ENCODE measurements around the gene MRM1.
"Not testable (repeated sequence)": the region's sequence is repeated elsewhere in the genome, so short reads cannot be mapped to it uniquely, and the experiment has no call there.

The MRM1 gene

DNA sequence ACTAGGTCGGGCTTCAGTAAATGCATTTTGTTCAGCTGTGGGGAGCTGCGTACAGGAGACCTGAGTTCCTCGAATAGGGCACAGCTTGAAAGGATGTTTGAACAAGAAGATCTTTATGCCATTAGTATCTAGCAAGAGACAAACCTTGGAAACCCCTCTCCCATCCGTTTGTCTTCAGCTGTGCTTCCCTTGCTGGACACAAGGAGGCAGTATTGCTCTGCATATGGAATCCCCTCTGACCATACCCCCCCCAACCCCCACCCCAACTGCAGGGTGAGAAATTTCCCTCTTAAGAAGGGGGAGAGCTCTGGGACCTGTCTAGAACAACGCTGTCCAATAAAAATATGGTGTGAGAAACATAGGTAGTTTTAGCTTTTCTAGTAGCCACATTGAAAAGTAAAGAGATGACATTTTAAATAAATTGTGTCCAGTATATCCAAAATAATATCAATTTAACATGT lies 1.6 kb downstream of the MRM1 start:
- Histone ChIP-seq H3K36me3 (ENCODE audit: control insufficient read depth, low read depth, low read length) (peaks cover 4% of the 10 kb centered on the region), H3K4me1 (ENCODE audit: control insufficient read depth, low read depth, low read length) (peaks cover 14% of the 10 kb centered on the region), H3K27me3 (ENCODE audit: control insufficient read depth, insufficient read depth, low read length) (no peaks in the 10 kb centered on the region), H3K9me3 (ENCODE audit: control insufficient read depth, low read depth, low read length) (no peaks in the 10 kb centered on the region), H3K27ac (ENCODE audit: low read length) (no peak overlapping the region), H3K4me3 (ENCODE audit: low read length) (peak overlapping the region; percentile 93), H3K9ac (ENCODE audit: low read length) (peak overlapping the region; percentile 76)

DNA sequence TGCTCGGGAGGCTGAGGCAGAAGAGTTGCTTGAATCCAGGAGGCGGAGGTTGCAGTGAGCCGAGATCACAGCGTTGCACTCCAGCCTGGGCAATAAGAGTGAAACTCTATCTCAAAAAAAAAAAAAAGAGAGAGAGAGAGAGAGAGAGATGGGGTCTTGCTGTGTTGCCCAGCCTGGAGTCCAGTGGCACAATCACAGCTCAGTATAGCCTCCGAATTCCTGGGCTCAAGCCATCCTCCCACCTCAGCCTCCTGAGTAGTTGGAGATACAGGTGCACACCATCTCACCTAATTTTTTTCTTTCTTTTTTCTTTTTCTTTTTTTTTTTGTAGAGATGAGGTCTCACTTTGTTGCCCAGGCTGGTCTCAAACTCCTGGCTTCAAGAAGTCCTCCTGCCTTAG lies 3.6 kb downstream of the MRM1 start:
- peaks cover 14% of the 10 kb centered on the region for H3K4me1 ChIP-seq (ENCODE audit: control insufficient read depth, low read depth, low read length)
- not testable (repeated sequence) for H3K9me3 ChIP-seq (ENCODE audit: control insufficient read depth, low read depth, low read length); H3K4me3 ChIP-seq (ENCODE audit: low read length); H3K27ac ChIP-seq (ENCODE audit: low read length); H3K36me3 ChIP-seq (ENCODE audit: control insufficient read depth, low read depth, low read length); H3K27me3 ChIP-seq (ENCODE audit: control insufficient read depth, insufficient read depth, low read length); H3K9ac ChIP-seq (ENCODE audit: low read length)

DNA sequence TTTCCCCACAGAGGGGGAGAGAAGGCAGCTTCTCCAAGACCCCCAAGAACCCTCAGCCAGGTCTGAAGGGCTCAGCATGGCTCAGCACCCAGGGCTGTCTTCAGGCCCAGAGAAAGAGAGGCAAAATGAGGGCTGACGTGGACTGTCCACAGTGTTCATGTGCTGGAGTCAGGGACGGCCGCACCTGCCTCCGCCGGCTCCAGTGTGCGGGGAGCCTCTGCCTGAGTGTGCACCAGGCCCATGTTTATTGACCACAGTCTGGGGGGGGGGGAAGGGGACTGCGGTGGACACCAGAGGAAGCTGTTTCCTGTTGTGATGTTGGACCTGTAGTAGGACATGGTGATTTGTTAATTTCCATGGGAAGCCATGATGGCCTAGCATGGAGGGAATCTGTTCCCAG lies 6.9 kb downstream of the MRM1 start:
- H3K4me1 ChIP-seq (ENCODE audit: control insufficient read depth, low read depth, low read length) = peaks cover 10% of the 10 kb centered on the region
- no peaks in the 10 kb centered on the region for H3K9me3 ChIP-seq (ENCODE audit: control insufficient read depth, low read depth, low read length)
- H3K9ac ChIP-seq (ENCODE audit: low read length) = no peak overlapping the region
- H3K4me3 ChIP-seq (ENCODE audit: low read length) = no peak overlapping the region
- no peak overlapping the region for H3K27ac ChIP-seq (ENCODE audit: low read length)
- H3K27me3 ChIP-seq (ENCODE audit: control insufficient read depth, insufficient read depth, low read length) = no peaks in the 10 kb centered on the region
- H3K36me3 ChIP-seq (ENCODE audit: control insufficient read depth, low read depth, low read length) = peaks cover 3% of the 10 kb centered on the region

DNA sequence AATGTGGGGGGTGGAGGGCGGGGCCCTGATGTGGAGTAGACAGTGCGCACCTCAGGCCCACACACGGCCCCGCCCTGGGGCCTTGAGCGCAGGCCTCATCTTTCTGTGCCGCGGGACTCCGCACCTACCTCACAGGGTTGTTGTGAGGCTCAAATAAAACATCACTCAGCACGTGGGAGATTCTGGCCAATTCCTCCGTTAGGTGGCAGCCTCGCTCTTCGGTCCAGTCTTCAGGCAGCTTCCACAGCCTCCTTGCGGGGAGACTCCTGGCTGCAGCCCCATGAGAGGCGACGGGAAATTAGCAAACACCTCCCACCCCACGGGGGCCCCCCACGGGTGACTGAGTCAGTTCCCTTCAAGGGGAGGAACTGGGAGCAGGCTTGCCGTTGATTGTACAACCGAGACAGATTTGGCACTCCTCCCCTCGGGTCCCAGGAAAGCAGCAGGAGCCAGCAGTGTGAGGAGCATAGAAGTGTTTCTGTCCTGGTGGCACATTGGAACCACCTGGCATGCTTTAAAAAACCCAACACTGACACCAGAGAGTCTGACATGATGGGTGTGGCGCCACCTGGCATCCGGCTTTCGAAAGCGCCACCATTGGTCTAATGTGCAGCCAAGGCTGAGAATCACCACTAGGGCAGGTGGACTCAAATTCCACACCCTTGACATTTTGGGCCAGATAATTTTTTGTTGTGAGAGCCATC lies 7.6 kb downstream of the MRM1 start:
- Histone ChIP-seq H3K36me3 (ENCODE audit: control insufficient read depth, low read depth, low read length) (peaks cover 3% of the 10 kb centered on the region), H3K27me3 (ENCODE audit: control insufficient read depth, insufficient read depth, low read length) (no peaks in the 10 kb centered on the region), H3K4me3 (ENCODE audit: low read length) (no peak overlapping the region), H3K4me1 (ENCODE audit: control insufficient read depth, low read depth, low read length) (peaks cover 13% of the 10 kb centered on the region), H3K9ac (ENCODE audit: low read length) (no peak overlapping the region), H3K9me3 (ENCODE audit: control insufficient read depth, low read depth, low read length) (no peaks in the 10 kb centered on the region), H3K27ac (ENCODE audit: low read length) (no peak overlapping the region)

DNA sequence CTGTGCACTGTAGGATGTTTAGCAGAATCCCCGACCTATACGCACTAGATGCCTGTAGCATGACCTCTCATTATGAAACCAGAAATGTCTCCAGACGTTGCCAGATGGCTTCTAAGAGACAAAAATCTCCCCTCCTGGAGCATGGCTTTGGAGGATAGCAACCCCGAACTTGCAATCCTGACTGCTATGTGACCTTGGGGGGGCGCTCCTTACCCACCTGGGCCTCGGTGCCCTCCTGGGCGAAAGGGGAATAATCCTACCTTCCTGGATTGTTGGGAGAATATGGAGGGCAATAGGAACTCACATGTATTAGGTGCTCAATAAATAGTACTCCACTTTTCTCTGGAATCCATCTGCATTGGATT lies 8.1 kb downstream of the MRM1 start:
- Histone ChIP-seq H3K9me3 (ENCODE audit: control insufficient read depth, low read depth, low read length) (no peaks in the 10 kb centered on the region), H3K4me1 (ENCODE audit: control insufficient read depth, low read depth, low read length) (peaks cover 18% of the 10 kb centered on the region), H3K4me3 (ENCODE audit: low read length) (no peak overlapping the region), H3K9ac (ENCODE audit: low read length) (no peak overlapping the region), H3K27ac (ENCODE audit: low read length) (no peak overlapping the region), H3K27me3 (ENCODE audit: control insufficient read depth, insufficient read depth, low read length) (no peaks in the 10 kb centered on the region), H3K36me3 (ENCODE audit: control insufficient read depth, low read depth, low read length) (peaks cover 3% of the 10 kb centered on the region)

DNA sequence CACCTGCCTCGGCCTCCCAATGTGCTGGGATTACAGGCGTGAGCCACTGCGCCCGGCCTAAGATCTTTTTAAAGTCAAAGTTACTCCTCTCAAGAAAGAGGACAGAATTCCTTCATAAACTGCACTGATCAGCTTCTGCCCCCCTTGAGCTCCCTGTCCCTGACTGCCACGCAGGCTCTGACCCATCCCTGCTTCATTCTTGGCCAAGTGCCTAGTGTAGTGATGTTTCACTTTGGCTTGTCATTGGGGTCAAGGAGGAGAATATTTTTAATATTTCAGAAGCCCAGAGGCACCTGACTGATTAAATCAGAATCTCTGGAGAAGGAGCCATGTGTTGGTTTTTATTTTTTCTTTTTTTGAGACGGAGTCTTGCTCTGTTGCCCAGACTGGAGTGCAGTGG lies 9.1 kb downstream of the MRM1 start:
- H3K9ac ChIP-seq (ENCODE audit: low read length) = no peak overlapping the region

DNA sequence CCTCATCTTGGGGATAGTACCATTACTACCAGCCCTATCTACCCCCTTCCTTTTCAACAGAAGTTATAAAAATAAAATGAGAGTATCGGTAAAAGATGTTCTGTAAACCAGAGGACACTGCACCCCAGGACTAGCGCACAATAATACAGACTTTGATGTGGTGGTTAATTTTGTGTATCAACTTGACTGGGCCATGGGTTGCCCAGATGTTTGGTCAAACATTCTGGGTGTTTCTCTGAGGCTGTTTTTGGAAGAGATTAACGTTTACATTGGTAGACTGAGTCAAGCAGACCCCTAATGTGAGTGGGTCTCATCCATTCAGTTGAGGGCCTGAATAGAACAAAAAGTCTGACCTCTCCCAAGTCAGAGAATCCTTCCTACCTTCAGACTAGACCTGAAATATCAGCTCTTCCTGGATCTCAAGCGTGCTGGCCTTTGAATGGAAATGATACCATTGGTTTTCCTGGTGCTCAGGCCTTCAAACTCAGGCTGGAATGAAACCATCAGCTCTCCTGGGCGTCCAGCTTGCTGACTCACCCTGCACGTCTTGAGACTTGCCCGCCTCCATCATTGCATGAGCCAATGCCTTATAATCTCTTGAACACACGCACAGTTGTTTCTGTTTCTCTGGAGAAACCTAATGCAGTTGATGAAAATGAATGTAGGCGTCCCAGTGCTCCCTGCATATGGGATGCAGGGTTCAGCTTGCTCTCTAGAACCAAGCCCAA lies 10.1 kb downstream of the MRM1 start:
- H3K4me1 ChIP-seq (ENCODE audit: control insufficient read depth, low read depth, low read length) = peaks cover 24% of the 10 kb centered on the region
- H3K27ac ChIP-seq (ENCODE audit: low read length) = no peak overlapping the region
- no peak overlapping the region for H3K9ac ChIP-seq (ENCODE audit: low read length)
- no peaks in the 10 kb centered on the region for H3K9me3 ChIP-seq (ENCODE audit: control insufficient read depth, low read depth, low read length)
- H3K27me3 ChIP-seq (ENCODE audit: control insufficient read depth, insufficient read depth, low read length) = no peaks in the 10 kb centered on the region
- no peak overlapping the region for H3K4me3 ChIP-seq (ENCODE audit: low read length)
- H3K36me3 ChIP-seq (ENCODE audit: control insufficient read depth, low read depth, low read length) = peaks cover 3% of the 10 kb centered on the region

More for the DNA sequence above, 9.1 kb downstream of the MRM1 start:
- H3K4me1 ChIP-seq (ENCODE audit: control insufficient read depth, low read depth, low read length) = peaks cover 24% of the 10 kb centered on the region
- no peak overlapping the region for H3K4me3 ChIP-seq (ENCODE audit: low read length)
- no peaks in the 10 kb centered on the region for H3K27me3 ChIP-seq (ENCODE audit: control insufficient read depth, insufficient read depth, low read length)
- peaks cover 3% of the 10 kb centered on the region for H3K36me3 ChIP-seq (ENCODE audit: control insufficient read depth, low read depth, low read length)
- no peaks in the 10 kb centered on the region for H3K9me3 ChIP-seq (ENCODE audit: control insufficient read depth, low read depth, low read length)
- no peak overlapping the region for H3K27ac ChIP-seq (ENCODE audit: low read length)

DNA sequence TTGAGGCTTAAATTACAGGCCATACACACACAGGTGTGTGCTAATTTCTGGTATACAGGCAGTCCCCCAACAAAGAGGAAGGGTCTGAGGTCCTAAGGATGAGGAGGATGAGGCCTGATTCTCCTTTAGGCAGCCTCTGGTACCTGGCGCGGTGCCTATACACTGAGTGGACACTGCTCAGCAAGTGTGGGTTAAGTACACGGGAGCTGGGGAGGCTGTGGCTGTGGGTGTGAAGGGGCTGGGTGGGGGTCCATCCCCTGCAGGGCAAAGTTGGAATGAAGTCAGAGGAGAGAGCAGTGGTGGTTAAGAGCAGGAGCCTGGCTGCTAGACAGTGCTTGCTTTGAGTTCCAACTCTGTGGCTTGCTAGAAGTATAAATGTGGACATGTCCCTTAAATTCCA lies 10.9 kb downstream of the MRM1 start:
- Histone ChIP-seq H3K9ac (ENCODE audit: low read length) (no peak overlapping the region), H3K9me3 (ENCODE audit: control insufficient read depth, low read depth, low read length) (no peaks in the 10 kb centered on the region), H3K27me3 (ENCODE audit: control insufficient read depth, insufficient read depth, low read length) (no peaks in the 10 kb centered on the region), H3K4me1 (ENCODE audit: control insufficient read depth, low read depth, low read length) (peaks cover 24% of the 10 kb centered on the region), H3K27ac (ENCODE audit: low read length) (no peak overlapping the region), H3K36me3 (ENCODE audit: control insufficient read depth, low read depth, low read length) (peaks cover 3% of the 10 kb centered on the region), H3K4me3 (ENCODE audit: low read length) (no peak overlapping the region)

DNA sequence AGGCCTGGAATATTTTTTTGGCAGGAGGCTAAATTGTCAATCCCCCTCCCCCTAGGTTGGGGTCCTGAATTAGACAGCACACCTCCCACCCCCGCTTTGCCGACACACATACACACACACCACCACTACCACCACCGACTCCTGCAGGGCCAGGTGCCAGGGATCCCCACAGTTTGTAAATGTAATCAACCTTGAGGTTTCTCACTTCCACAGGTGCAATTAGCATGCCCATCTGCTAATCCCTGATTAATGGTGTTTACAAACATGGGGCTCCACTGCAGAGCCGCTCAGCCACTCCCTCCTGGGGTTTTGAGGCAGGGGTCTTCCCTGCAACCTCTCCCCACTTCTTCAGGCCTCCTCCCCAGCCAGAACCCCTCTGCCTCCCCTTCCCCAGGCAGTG lies 11.8 kb downstream of the MRM1 start:
- no peaks in the 10 kb centered on the region for H3K36me3 ChIP-seq (ENCODE audit: control insufficient read depth, low read depth, low read length)
- H3K9me3 ChIP-seq (ENCODE audit: control insufficient read depth, low read depth, low read length) = no peaks in the 10 kb centered on the region
- no peak overlapping the region for H3K9ac ChIP-seq (ENCODE audit: low read length)
- H3K27me3 ChIP-seq (ENCODE audit: control insufficient read depth, insufficient read depth, low read length) = no peaks in the 10 kb centered on the region
- H3K4me1 ChIP-seq (ENCODE audit: control insufficient read depth, low read depth, low read length) = peaks cover 24% of the 10 kb centered on the region
- no peak overlapping the region for H3K27ac ChIP-seq (ENCODE audit: low read length)
- no peak overlapping the region for H3K4me3 ChIP-seq (ENCODE audit: low read length)

DNA sequence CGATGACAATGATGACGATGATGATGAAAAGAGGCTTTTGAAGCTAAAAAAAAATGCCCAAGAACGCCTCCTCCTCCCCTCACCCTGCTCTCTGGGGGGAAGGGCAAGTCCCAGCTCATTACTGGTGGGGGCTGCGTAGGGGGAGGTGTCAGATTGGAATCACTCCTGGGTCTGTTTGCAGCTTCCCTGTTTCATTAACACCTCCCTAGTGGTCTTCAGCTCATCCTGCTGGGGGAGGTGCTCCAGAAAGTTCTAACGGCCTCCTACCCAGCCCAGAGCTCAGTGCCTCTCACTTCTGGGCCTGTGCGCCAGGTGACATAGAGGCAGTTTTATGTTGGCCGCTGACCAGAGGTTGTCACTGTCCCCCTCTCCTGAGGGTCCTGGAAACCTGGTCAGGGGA lies 12.7 kb downstream of the MRM1 start:
- H3K27ac ChIP-seq (ENCODE audit: low read length) = no peak overlapping the region
- H3K4me1 ChIP-seq (ENCODE audit: control insufficient read depth, low read depth, low read length) = peaks cover 24% of the 10 kb centered on the region
- no peak overlapping the region for H3K9ac ChIP-seq (ENCODE audit: low read length)
- no peaks in the 10 kb centered on the region for H3K36me3 ChIP-seq (ENCODE audit: control insufficient read depth, low read depth, low read length)
- H3K4me3 ChIP-seq (ENCODE audit: low read length) = no peak overlapping the region
- no peaks in the 10 kb centered on the region for H3K9me3 ChIP-seq (ENCODE audit: control insufficient read depth, low read depth, low read length)
- no peaks in the 10 kb centered on the region for H3K27me3 ChIP-seq (ENCODE audit: control insufficient read depth, insufficient read depth, low read length)

DNA sequence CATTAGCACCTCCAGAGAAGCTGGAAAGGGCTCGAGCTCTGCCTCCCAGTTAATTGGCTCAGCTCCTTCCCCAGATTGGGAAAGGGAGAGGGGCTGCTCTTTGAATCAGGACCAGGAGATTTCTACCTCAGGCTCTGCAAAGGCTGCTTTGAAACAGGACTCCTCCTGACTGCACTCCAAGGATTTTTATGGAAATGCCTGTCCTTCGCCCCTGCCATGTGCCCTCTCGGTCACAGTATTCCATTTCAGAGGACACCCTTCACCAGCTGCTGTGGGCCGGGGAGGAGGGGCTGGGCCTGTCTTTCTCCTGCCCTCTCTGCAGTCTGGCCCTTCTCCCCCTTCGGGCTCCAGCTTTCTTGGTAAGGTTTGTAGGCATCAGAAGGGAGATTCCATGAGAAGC lies 13.6 kb downstream of the MRM1 start:
- Histone ChIP-seq H3K27ac (ENCODE audit: low read length) (no peak overlapping the region), H3K27me3 (ENCODE audit: control insufficient read depth, insufficient read depth, low read length) (no peaks in the 10 kb centered on the region), H3K9ac (ENCODE audit: low read length) (no peak overlapping the region), H3K4me1 (ENCODE audit: control insufficient read depth, low read depth, low read length) (peaks cover 24% of the 10 kb centered on the region), H3K4me3 (ENCODE audit: low read length) (no peak overlapping the region), H3K36me3 (ENCODE audit: control insufficient read depth, low read depth, low read length) (no peaks in the 10 kb centered on the region), H3K9me3 (ENCODE audit: control insufficient read depth, low read depth, low read length) (no peaks in the 10 kb centered on the region)

Data from iPS-18a (cell line).